Measurements from ENCODE around the gene MTR. TPM values are rescaled to one million over a fixed set of nuclear protein-coding genes. Genes with fewer than 3 reads are reported as not detected.

The MTR gene
- total RNA-seq, 2 experiments from 2014 or later = 35.2 to 37.0 TPM

DNA sequence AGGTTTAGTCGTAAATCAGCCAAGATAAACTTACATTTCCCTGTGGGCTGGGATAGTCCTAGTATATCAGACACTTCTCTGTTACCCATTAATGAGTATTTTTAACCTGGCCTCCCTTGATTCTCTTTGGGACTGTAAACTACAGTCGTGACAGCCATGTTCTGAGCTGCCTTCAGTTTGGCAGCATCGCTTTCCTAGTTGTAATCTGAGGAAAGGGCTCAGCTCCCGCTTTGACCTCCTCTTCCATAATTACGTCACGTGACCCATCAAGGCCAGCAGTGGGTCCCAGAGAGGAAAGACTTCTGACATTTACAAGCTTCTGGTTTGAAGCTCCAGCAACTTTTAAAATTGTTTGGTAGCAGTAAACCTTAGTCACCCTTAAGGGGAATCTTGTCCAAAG, 34.6 kb upstream of the MTR start:
- Histone ChIP-seq H3K9me3 (ENCODE audit: control insufficient read depth in 1 of 2, insufficient read depth in 1 of 2, low read length in 2 of 2) (no peaks in the 10 kb centered on the region), H3K4me3 (ENCODE audit: low read length) (no peak overlapping the region), H3K36me3 (ENCODE audit: insufficient read depth, low read length) (no peaks in the 10 kb centered on the region), H3K4me1 (ENCODE audit: insufficient read depth, low read length) (peaks cover 3% of the 10 kb centered on the region), H3K27me3 (ENCODE audit: control insufficient read depth in 1 of 2, insufficient read depth in 2 of 2, low read length in 2 of 2) (no peaks in the 10 kb centered on the region), H3K27ac (ENCODE audit: low read depth in 1 of 2, low read length in 2 of 2) (no peak overlapping the region)
- TF ChIP-seq, protein P1, sequence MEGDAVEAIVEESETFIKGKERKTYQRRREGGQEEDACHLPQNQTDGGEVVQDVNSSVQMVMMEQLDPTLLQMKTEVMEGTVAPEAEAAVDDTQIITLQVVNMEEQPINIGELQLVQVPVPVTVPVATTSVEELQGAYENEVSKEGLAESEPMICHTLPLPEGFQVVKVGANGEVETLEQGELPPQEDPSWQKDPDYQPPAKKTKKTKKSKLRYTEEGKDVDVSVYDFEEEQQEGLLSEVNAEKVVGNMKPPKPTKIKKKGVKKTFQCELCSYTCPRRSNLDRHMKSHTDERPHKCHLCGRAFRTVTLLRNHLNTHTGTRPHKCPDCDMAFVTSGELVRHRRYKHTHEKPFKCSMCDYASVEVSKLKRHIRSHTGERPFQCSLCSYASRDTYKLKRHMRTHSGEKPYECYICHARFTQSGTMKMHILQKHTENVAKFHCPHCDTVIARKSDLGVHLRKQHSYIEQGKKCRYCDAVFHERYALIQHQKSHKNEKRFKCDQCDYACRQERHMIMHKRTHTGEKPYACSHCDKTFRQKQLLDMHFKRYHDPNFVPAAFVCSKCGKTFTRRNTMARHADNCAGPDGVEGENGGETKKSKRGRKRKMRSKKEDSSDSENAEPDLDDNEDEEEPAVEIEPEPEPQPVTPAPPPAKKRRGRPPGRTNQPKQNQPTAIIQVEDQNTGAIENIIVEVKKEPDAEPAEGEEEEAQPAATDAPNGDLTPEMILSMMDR (IDR thresholded peaks at IDR 0.05) = no peak
- Mint-ChIP-seq H3K27ac (no peak overlapping the region), H3K27me3 (no peaks in the 10 kb centered on the region), H3K4me3 (no peak overlapping the region), H3K4me1 (ENCODE audit: low read depth) (no peaks in the 10 kb centered on the region), H3K9me3 (no peaks in the 10 kb centered on the region), H3K36me3 (ENCODE audit: low read depth) (no peaks in the 10 kb centered on the region)
- intact Hi-C loops (cut with DNase I, micrococcal nuclease) = loop anchor here in 1 of 2 experiments (1.0 to 10.0 kb wide), 2 partner anchors 106 to 804 kb away; no protein-coding TSS in a partner anchor
- DNase-seq (no peak), ATAC-seq (ENCODE audit: poor library complexity) (no peak)
- ChIA-PET CTCF (interaction anchor here (1.6 kb wide), 1 partner anchor 35 kb away, joined by 5 read pairs; the partner anchor contains the start of gene MTR), POLR2A (interaction anchor here (2.1 kb wide), 1 partner anchor 34 kb away, joined by 10 read pairs; the partner anchor contains the start of gene MTR)

DNA sequence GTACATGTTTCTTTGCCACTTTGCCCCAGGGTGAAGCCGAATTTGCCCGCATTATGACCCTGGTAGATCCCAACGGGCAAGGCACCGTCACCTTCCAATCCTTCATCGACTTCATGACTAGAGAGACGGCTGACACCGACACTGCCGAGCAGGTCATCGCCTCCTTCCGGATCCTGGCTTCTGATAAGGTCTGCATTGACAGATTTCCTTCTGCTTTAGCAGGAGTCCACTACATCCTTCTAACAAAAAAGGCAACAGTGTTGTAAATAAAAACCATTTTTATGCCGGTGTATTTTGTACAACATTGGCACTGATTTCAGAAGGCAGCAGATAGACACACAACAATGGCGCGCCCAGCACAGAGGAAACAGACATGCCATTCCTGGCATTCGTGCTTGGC, 34.1 kb upstream of the MTR start:
- no peak overlapping the region for H3K27ac Mint-ChIP-seq
- POLR2A ChIA-PET = no interaction called here
- H3K4me1 Mint-ChIP-seq (ENCODE audit: low read depth) = no peaks in the 10 kb centered on the region
- TF ChIP-seq, protein P1 (IDR thresholded peaks at IDR 0.05) = no peak
- DNase-seq = no peak
- no peak overlapping the region for H3K4me3 Mint-ChIP-seq
- no peaks in the 10 kb centered on the region for H3K9me3 Mint-ChIP-seq
- Histone ChIP-seq H3K36me3 (ENCODE audit: insufficient read depth, low read length) (no peaks in the 10 kb centered on the region), H3K4me3 (ENCODE audit: low read length) (no peak overlapping the region), H3K4me1 (ENCODE audit: insufficient read depth, low read length) (peaks cover 3% of the 10 kb centered on the region), H3K27me3 (ENCODE audit: control insufficient read depth in 1 of 2, insufficient read depth in 2 of 2, low read length in 2 of 2) (no peaks in the 10 kb centered on the region), H3K27ac (ENCODE audit: low read depth in 1 of 2, low read length in 2 of 2) (no peak overlapping the region), H3K9me3 (ENCODE audit: control insufficient read depth in 1 of 2, insufficient read depth in 1 of 2, low read length in 2 of 2) (no peaks in the 10 kb centered on the region)
- CTCF ChIA-PET = no interaction called here
- ATAC-seq (ENCODE audit: poor library complexity) = no peak
- no peaks in the 10 kb centered on the region for H3K27me3 Mint-ChIP-seq
- H3K36me3 Mint-ChIP-seq (ENCODE audit: low read depth) = no peaks in the 10 kb centered on the region
- intact Hi-C loops (cut with DNase I, micrococcal nuclease) = loop anchor here in 1 of 2 experiments (1.0 to 10.0 kb wide), 2 partner anchors 105 to 804 kb away; no protein-coding TSS in a partner anchor

DNA sequence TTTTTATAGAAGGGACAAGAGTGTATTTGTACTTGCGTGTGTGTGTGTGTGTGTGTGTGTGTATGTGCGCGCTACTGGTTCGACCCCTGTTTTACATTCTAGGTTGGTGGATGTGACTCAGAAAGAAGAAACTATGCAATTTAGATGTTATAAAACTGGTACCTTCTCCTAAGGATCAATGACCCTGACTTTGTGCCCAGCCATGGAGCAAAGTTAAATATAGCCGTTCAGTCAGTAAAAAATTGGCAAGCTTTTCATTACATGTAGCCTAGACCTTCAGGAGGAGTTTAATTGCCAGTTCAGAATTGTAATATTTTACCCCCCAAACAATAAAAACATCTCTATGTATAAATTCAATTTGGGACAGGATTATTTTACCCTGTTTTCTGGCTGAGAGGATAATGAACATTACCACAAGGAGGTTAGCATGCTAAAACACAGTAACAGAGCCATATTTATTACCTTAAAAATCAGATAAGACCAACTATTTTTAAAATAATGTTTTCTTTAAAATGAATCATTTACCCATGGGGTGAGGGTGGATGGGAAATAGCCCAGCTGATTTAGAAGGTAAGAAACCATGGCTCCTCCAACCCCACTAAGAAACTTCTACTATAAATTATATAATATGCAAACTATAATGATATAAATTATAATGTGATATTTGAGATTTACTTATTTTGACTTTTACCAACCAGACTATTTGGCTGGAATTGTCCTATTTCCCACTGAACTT, 33.5 kb upstream of the MTR start:
- H3K9me3 Mint-ChIP-seq = no peaks in the 10 kb centered on the region
- intact Hi-C loops (cut with DNase I, micrococcal nuclease) = loop anchor here in 1 of 2 experiments (10.0 kb wide), 1 partner anchor 803 kb away; no protein-coding TSS in a partner anchor
- Histone ChIP-seq H3K27ac (ENCODE audit: low read depth in 1 of 2, low read length in 2 of 2) (no peak overlapping the region), H3K4me1 (ENCODE audit: insufficient read depth, low read length) (peaks cover 3% of the 10 kb centered on the region), H3K4me3 (ENCODE audit: low read length) (no peak overlapping the region), H3K36me3 (ENCODE audit: insufficient read depth, low read length) (no peaks in the 10 kb centered on the region), H3K9me3 (ENCODE audit: control insufficient read depth in 1 of 2, insufficient read depth in 1 of 2, low read length in 2 of 2) (no peaks in the 10 kb centered on the region), H3K27me3 (ENCODE audit: control insufficient read depth in 1 of 2, insufficient read depth in 2 of 2, low read length in 2 of 2) (no peaks in the 10 kb centered on the region)
- no peaks in the 10 kb centered on the region for H3K4me1 Mint-ChIP-seq (ENCODE audit: low read depth)
- ChIA-PET POLR2A (no interaction called here), CTCF (interaction anchor here (0.5 kb wide), 1 partner anchor 1769 kb away, joined by 3 read pairs; no protein-coding TSS in a partner anchor)
- no peaks in the 10 kb centered on the region for H3K27me3 Mint-ChIP-seq
- no peak overlapping the region for H3K4me3 Mint-ChIP-seq
- ATAC-seq (ENCODE audit: poor library complexity) (no peak), DNase-seq (no peak)
- H3K36me3 Mint-ChIP-seq (ENCODE audit: low read depth) = no peaks in the 10 kb centered on the region
- TF ChIP-seq, protein P1 (IDR thresholded peaks at IDR 0.05) = no peak
- no peak overlapping the region for H3K27ac Mint-ChIP-seq

Measured in CD4-positive, alpha-beta T cell (primary cell).